HG03097 (cell line): ENCODE results near the gene MCCC1.
"Not testable (repeated sequence)": the region's sequence is repeated elsewhere in the genome, so short reads cannot be mapped to it uniquely, and the experiment has no call there.

ENCODE experiments used
- ATAC-seq: cut with Tn5 transposase; IDR thresholded peaks from one replicate; pipeline ENCODE4 v1.9.1; 2021; ENCODE audit not compliant: unreplicated experiment, low FRiP score

Gene MCCC1

DNA sequence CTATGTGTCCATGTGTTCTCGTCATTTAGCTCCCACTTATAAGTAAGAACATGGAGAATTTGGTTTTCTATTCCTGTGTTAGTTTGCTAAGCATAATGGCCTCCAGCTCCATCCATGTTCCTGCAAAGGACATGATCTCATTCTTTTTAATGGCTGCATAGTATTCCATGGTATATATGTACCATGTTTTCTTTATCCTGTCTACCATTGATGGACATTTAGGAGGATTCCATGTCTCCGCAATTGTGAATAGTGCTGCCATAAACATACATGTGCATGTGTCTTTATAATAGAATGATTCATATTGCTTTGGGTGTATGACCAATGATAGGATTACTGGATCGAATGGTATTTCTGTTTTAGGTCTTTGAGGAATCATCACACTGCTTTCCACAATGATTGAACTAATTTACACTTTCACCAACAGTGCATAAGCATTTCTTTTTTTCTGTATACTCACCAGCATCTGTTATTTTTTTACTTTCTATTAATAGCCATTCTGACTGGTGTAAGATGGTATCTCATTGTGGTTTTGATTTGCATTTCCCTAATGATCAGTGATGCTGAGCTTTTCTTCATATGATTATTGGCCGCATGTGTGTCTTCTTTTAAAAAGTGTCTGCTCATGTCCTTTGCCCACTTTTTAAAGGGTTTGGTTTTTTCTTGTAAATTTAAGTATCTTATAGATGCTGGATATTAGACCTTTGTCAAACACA lies 105.7 kb downstream of the MCCC1 start:
- ATAC-seq: not testable (repeated sequence)

DNA sequence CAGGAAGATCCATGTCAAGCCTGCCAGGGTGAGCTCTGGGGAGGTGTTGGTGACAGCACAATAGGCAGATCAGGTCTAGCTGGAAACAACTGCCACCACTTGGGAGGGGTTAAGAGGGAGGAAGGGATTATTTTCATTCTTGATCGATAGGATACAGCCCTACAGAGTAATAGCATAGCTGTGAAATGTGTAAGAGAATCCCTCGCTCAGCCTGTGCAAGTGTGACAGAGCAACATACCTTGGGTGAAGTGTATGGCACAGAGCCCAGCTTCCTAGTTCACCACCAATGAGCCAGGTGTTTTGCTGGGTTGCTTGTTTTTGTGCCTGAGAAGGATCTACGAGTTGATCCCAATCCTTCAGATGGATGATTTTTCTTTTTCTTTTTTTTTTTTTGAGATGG lies 109.7 kb downstream of the MCCC1 start:
- no peak for ATAC-seq

DNA sequence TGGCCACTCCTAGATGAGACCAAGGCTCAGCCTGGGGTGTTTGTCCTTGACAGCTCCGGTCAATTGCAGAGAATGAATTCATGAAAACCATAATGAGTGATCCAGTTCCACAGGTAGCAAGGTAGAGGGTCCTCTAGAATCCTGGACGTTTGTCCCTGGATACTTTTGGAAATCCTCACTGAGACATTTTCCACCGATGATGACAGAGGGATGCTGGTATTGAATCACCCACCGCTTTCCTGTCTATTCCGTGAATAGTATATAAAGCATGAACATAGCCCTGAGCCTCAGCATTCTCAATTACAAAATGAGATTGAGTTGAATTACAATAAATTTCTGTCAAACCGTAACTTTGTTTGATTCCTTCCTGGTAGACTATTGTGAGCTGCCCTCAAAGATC lies 113.3 kb downstream of the MCCC1 start:
- ATAC-seq: no peak

DNA sequence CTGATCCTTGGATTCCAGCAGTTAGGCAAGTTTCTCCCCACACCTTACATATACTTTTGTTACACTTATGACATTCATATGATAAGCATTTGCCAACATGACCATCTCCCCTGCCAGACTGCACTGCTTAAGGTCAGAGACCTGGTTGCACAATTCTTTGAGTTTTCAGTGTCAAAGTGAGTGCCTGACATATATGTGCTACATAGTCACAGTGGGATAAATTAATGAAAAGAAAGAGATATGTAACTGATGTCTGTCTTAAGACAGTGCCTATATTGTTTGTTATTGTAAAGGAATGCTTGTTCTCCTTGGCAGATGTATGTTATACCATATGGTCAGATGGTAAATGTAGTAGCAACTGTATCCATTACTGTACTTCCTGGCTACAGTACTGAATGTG lies 115.4 kb downstream of the MCCC1 start:
- ATAC-seq: no peak

DNA sequence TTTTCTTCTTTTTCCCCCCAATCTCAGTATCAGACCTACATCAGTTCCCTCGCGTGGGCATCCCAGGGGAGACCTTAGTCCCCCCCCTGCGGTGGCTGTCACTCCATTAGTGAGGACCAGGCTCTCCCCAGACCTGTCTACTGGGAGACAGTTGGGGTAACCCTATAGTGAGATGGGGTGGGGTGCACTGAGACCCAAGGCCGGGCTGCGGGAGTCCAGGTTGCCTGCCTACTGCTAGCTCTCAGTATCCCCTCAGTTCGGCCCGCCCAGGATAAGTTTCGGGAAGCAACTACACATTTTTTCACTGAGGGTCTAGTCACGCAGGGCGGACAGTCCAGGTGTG lies 118.3 kb downstream of the MCCC1 start:
- ATAC-seq: no peak

DNA sequence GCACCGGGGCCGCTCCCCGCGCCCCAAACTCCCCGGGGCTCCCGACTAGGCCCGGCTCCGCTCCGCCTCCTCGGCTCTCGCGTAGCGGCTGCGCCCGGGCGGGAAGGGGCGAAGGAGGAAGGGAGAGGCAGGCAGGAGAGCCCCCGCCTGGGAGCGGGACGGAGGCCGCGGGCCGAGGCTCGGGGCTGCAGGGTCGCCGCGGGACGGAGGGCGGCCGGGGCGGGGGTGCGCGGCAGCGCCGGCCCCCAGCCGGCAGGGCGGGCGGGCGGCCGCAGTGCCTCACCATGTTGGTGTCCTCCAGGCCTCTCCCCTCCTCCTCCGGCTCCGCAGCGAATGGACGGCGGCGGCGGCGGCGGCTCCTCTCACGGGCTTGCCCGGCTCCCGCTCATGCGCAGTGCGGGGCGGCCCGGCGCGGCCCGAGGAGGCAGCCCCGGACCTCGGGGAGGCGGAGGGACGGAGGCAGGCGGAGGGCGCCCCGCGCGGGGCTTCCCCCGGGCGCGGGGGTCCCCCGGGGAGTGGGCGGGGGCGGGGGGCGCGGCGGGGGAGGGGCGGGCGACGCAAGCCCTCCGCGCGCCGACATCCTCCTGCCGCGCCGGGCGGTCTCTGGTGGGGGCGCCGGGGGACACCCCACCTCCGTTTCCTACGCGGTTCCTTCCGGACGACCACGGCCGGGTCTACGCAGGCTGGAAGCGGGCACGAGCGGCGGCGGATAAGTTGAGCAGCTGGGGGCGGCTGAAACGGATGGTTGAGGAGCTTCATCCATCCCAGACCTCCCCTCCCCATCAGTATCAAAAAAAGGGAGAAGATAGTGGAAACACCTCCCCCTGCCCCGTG lies 118.9 kb downstream of the MCCC1 start, which contains the start of gene DCUN1D1:
Gene DCUN1D1 (minus strand): TSS at position 335 of the 834 bp plus-strand sequence. CDS start 49 bp downstream, at position 286.
- peak; percentile 82 for ATAC-seq

DNA sequence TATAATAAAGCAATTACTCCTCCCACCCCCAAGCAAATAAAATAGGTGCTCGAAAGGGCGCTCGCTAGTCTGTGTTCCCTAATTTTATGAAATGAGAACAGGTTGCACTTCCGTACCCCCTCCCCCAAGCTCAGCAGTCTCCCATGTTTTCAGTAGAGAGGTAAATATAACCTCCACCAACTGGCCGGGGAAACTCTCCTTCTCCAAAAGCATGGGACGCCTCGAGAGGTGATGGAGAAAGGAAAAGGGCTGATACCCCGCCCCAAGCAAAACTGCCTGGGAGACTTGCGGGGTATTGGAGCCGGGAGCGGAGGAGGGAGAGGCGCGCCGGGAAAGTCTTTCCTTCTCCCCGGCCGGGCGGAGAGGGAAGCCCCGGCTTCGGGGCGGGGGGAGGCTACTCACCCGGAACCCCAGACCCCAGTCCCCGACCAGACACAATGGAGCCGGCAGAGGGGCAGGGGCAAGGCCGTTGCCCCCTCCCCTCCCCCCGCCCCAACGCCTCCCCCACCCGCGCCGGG lies 119.6 kb downstream of the MCCC1 start:
- ATAC-seq: no peak

DNA sequence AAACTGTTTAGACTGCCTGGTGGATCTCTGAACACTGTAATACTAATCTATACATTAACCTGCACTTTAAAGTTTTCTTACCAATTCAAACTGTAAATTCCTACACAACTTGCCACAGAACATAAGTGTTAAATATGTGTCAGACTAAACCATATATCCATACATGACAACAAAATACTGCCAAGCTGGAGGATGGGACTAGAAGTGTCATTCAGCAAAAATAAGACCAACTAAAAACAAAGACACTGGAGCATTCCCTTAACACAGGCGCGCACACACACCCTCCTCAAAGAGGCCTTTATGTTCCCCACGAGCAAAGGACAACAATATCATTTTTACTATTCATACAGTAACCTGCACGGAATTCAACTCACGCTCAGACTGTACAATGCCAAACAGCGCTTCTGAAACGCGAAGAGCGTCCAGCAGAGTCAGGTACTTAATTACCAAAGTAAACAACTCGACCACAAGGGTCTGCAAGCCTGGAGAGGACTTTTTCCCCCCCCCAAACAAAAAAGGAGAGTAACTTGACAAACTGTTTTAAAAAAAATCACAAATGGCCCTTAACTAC lies 120.1 kb downstream of the MCCC1 start:
- ATAC-seq: no peak

DNA sequence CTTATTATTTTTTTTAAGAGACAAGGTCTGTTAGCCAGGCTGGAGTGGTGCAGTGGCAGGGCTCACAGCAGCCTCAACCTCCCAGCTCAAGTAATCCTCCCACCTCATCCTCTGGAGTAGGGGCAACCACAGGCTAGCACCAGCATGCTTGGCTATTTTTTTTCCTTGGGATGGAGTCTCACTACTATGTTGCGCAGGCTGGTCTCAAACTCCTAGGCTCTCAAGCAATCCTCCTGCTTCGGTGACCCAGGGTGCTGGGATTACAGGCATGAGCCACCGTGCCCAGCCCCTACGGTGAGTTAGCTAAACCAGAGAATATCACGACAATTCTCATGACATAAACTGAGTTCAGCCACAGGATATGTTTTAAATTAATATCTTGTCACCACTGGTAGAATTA lies 120.9 kb downstream of the MCCC1 start:
- ATAC-seq: no peak

DNA sequence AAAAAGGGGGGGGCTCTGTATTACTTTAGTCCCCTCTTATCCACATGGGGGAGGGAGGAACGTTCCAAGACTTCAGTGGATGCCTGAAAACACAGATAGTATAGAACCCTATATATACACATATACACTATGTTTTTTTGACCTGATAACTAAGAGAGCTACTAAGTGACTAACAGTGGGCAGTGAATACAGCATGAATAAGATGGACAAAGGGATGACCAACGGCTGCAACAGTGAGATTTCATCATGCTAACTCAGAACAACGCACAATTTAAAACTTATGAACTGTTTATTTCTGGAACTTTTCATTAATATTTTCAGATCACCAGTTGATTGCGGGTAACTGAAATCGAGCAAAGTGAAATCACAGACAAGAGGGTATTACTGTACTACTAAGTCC lies 126.2 kb downstream of the MCCC1 start:
- no peak for ATAC-seq

DNA sequence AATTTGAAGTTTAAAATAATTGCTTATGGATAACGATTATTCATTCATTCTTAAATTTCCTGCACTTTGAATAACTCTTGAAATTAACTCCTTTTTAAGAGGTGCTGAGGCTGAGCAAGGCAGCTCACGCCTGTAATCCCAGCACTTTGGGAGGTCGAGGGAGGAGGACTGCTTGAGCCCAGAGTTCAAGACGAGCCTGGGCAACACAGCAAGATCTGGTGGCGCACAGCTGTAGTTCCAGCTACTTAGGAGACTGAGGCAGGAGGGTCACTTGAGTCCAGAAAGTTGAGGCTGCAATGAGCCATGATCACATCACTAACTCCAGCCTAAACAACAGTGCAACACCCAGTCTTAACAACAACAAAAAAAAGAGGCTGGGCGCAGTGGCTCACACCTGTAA lies 126.9 kb downstream of the MCCC1 start:
- no peak for ATAC-seq

DNA sequence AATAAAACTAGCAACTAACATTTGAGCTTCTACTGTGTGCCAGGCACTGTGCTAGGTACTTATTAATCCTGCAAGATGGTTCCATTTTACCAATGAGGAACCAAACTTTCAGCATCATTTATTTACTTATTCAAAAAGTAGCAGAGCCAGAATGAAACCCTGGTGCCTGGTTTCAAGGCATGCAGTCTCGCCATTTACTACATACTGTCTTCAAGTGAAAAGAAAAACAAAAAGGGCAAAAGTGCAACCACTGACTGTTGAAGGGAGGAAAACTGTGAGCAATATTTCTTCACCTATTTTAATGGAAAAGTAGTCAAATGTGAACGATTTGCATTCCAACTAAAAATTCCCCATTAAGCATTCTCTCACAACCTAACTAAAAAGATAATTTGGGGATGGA lies 127.7 kb downstream of the MCCC1 start:
- ATAC-seq: no peak

DNA sequence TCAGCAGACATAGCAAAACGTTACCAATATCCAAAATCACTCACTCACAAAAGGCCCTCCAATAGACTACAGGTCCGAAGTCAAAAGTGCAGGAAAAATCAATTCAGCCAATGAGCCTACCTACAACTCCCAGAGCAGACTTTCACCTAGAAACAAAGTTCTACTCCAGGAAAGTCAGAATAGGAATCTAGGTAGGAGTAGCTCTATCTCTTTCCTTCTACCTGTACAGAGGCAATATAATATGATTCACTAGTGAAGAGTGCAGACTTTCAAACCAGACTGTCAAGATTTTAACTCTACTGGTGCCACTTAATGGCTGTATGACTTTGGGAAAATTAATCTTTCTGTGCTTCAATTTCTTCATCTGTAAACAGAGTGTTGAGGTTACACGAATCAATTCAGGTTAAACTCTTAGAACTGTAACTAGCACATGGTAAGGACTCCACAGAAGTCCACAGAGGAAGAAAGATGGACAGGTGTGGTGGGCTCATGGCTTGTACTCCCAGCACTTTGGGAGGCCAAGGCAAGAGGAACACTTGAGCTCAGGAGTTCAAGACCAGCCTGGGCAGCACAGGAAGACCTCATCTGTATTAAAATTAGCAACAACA lies 128.4 kb downstream of the MCCC1 start:
- no peak for ATAC-seq

DNA sequence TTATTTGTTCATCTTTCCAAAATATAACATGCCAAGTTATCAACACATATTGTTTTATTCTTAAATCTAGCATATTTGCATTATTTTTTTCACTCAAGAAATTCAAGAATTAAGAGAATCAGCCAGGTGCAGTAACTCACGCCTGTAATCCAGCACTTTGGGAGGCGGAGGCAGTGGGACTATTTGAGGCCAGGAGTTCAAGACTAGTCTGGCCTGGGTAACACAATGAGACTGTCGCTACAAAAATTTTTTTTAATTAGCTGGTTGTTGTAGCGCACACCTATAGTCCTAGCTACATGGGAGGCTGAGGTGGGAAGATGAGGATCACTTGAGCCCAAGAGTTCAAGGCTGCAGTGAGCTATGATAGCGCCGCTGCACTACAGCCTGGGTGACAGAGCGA lies 129.4 kb downstream of the MCCC1 start:
- ATAC-seq: no peak

DNA sequence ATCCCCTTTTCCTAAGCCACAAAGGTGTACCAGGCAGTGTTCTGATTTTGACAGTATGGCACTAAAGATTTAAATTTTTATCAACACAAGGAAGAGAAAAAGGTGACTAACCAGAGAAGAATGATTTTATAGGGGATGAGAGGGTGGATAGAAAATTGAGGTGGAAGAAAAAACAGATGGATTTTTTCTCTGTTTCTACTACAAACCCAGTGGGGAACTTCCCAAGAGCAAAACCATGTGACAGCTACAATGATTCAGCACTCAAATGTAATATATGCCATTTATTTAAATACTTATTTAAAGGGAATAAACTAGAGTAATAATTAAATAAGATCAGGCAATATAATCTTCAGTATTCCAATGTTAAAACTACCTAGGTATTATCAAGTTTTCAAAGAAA lies 130.0 kb downstream of the MCCC1 start:
- ATAC-seq: no peak

DNA sequence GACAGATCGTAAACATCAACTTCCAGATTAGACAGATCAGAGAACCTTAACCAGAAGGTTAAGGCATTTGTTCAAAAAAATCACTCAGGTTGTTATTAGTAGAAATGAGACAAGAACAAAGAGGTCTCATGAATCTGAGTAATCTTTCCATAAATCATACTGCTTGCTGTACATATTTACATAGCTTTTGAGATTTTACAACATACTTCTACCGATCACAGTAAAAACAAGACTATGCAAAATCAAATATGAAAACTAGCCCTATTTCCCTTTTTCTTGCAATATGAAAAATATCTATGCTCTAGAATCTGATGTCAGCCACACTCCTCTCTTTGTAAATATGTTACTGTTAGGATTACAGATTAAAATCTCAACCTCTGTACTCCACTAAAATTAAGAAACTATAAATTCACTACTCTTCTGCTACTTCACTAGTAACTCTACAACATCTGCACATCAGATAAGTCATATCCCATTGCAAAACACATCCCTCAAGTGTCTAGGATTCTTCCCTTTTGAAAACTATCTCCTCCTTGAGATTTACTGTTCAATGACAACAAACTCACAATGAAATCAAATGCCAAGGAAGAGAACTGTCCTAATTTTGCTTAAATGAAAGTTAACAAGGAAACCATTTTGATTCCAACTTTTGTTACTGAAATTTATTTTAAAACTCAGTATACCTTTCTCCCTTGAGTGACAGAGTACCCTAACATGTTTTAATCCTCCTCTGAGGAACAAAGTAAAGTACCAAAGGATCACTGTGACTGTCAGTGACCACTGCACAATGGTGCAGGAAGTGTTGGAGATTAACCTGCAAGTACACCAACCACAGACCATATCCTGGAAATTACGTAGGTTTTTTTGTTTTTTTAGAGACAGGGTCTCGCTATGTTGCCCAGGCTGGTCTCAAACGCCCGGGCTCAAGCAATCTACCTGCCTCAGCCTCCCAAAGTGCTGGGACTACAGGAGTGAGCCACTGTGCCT lies 131.8 kb downstream of the MCCC1 start:
- ATAC-seq: peak; percentile 57

DNA sequence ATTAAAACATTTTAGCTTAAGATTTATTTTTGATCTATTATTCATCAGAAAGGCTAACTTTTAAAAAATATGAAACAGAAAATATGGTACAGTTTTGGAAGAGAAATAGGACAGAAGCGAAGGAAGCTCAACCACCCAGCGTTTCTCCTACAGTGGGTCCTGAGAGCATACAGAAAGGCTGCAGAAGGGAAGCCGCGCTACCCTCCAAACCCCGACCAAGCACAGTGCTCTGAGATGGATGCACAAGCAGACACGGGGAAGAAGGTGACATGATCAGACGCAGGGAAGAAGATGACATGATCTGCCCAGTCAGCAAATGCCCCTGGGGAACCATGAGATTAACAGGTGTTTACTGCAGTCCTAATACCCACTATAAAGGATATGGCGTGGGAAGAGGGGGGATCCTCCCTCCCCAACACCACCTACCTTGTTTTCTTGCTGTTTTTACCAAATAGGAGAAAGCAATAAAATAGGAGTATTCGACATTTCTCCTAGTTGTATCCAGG lies 133.4 kb downstream of the MCCC1 start:
- no peak for ATAC-seq
